HUES48 (cell line): Measurements from ENCODE around the gene TKT.
A peak's percentile ranks its signal among the peaks of the same experiment; 100 is the strongest.
"Not testable (repeated sequence)": the region's sequence is repeated elsewhere in the genome, so short reads cannot be mapped to it uniquely, and the experiment has no call there.

Source experiments
- H3K27ac ChIP-seq: one replicate; pipeline ENCODE4 v1.7.0; 2013; ENCODE audit warnings: low read depth, low read length, inconsistent platforms
- H3K27me3 ChIP-seq: 2 replicates; pipeline ENCODE4 v1.6.1; 2013; ENCODE audit warnings: mild to moderate bottlenecking, low read length; ENCODE audit not compliant: control insufficient read depth, insufficient read depth
- H3K36me3 ChIP-seq: 2 replicates; pipeline ENCODE4 v1.6.1; 2013; ENCODE audit warnings: low read length; ENCODE audit not compliant: control insufficient read depth, insufficient read depth
- H3K4me1 ChIP-seq: 2 replicates; pipeline ENCODE4 v1.6.1; 2013; ENCODE audit warnings: mild to moderate bottlenecking, low read length; ENCODE audit not compliant: control insufficient read depth, insufficient read depth
- H3K4me3 ChIP-seq: 2 replicates; pipeline ENCODE4 v1.5.1; 2013; ENCODE audit warnings: mild to moderate bottlenecking, low read depth, low read length
- H3K9ac ChIP-seq: 2 replicates; pipeline ENCODE4 v1.6.1; 2013; ENCODE audit warnings: mild to moderate bottlenecking, low read depth, low read length, moderate library complexity
- H3K9me3 ChIP-seq: 2 replicates; pipeline ENCODE4 v1.6.1; 2013; ENCODE audit warnings: low read length; ENCODE audit not compliant: control insufficient read depth, insufficient read depth

TKT gene

GRCh38 chr3:53255775-53256703 lies at the start of gene TKT:
TSS of gene TKT (minus strand) at chr3:53256022. CDS start at chr3:53255942, 80 bp downstream.
- peaks cover 3% of the 10 kb centered on the region; the same call in 1 of the 2 replicates for H3K27me3 ChIP-seq
- peak within 1 kb of the TSS; percentile 84 for H3K4me3 ChIP-seq
- peaks cover 13% of the 10 kb centered on the region for H3K36me3 ChIP-seq
- H3K4me1 ChIP-seq = peaks cover 45% of the 10 kb centered on the region
- peak within 1 kb of the TSS; percentile 91 for H3K27ac ChIP-seq
- peak within 1 kb of the TSS; percentile 87 for H3K9ac ChIP-seq
- no peaks in the 10 kb centered on the region for H3K9me3 ChIP-seq

- H3K4me3 ChIP-seq = no peak overlapping the region
- peaks cover 46% of the 10 kb centered on the region for H3K36me3 ChIP-seq
- no peaks in the 10 kb centered on the region for H3K9me3 ChIP-seq
- H3K27me3 ChIP-seq = no peaks in the 10 kb centered on the region
- H3K27ac ChIP-seq = no peak overlapping the region
- H3K9ac ChIP-seq = no peak overlapping the region
- H3K4me1 ChIP-seq = no peaks in the 10 kb centered on the region
These were observed 48.1 kb upstream of the TKT start for GRCh38 chr3:53303957-53304356.

- no peak overlapping the region for H3K4me3 ChIP-seq
- H3K4me1 ChIP-seq = no peaks in the 10 kb centered on the region
- H3K9me3 ChIP-seq = no peaks in the 10 kb centered on the region
- H3K27ac ChIP-seq = no peak overlapping the region
- H3K36me3 ChIP-seq = peaks cover 46% of the 10 kb centered on the region
- H3K9ac ChIP-seq = no peak overlapping the region
- H3K27me3 ChIP-seq = no peaks in the 10 kb centered on the region
These were observed 47.7 kb upstream of the TKT start for GRCh38 chr3:53303549-53303948.

- Histone ChIP-seq H3K9me3 (no peaks in the 10 kb centered on the region), H3K4me3 (no peak overlapping the region), H3K27me3 (no peaks in the 10 kb centered on the region), H3K4me1 (no peaks in the 10 kb centered on the region), H3K9ac (no peak overlapping the region), H3K27ac (no peak overlapping the region), H3K36me3 (peaks cover 40% of the 10 kb centered on the region)
These were observed 45.0 kb upstream of the TKT start for GRCh38 chr3:53300826-53301225.

GRCh38 chr3:53299611-53300023 lies 43.8 kb upstream of the TKT start:
- H3K27ac ChIP-seq, H3K9ac ChIP-seq, H3K9me3 ChIP-seq, H3K4me3 ChIP-seq, H3K4me1 ChIP-seq, H3K27me3 ChIP-seq: not testable (repeated sequence)
- H3K36me3 ChIP-seq = peaks cover 37% of the 10 kb centered on the region

GRCh38 chr3:53295410-53295809 lies 39.6 kb upstream of the TKT start:
- no peaks in the 10 kb centered on the region for H3K9me3 ChIP-seq
- H3K4me3 ChIP-seq = no peak overlapping the region
- H3K9ac ChIP-seq = no peak overlapping the region
- H3K27ac ChIP-seq = no peak overlapping the region
- no peaks in the 10 kb centered on the region for H3K27me3 ChIP-seq
- no peaks in the 10 kb centered on the region for H3K4me1 ChIP-seq
- H3K36me3 ChIP-seq = peaks cover 26% of the 10 kb centered on the region

- H3K36me3 ChIP-seq = peaks cover 26% of the 10 kb centered on the region
These were observed 38.0 kb upstream of the TKT start for GRCh38 chr3:53293867-53294266.

GRCh38 chr3:53288214-53288613 lies 32.4 kb upstream of the TKT start:
- Histone ChIP-seq H3K27ac (peak overlapping the region; percentile 96), H3K4me1 (peaks cover 32% of the 10 kb centered on the region), H3K4me3 (no peak overlapping the region), H3K9me3 (no peaks in the 10 kb centered on the region), H3K9ac (0 out of 2 replicates have a peak overlapping the region, but pooled peaks have one; percentile 9), H3K36me3 (peaks cover 53% of the 10 kb centered on the region), H3K27me3 (no peaks in the 10 kb centered on the region)

More at GRCh38 chr3:53293867-53294266, 38.0 kb upstream of the TKT start:
- Histone ChIP-seq H3K4me3 (no peak overlapping the region), H3K4me1 (no peaks in the 10 kb centered on the region), H3K9me3 (no peaks in the 10 kb centered on the region), H3K27me3 (no peaks in the 10 kb centered on the region), H3K9ac (no peak overlapping the region), H3K27ac (no peak overlapping the region)

GRCh38 chr3:53287131-53287629 lies 31.4 kb upstream of the TKT start:
- Histone ChIP-seq H3K36me3 (peaks cover 47% of the 10 kb centered on the region), H3K4me1 (peaks cover 32% of the 10 kb centered on the region)

GRCh38 chr3:53286727-53287126 lies 30.9 kb upstream of the TKT start:
- no peak overlapping the region for H3K9ac ChIP-seq
- H3K36me3 ChIP-seq = peaks cover 43% of the 10 kb centered on the region
- no peaks in the 10 kb centered on the region for H3K27me3 ChIP-seq
- H3K27ac ChIP-seq = peak overlapping the region; percentile 96
- peak overlapping the region; percentile 40 for H3K4me3 ChIP-seq
- H3K4me1 ChIP-seq = peaks cover 32% of the 10 kb centered on the region
- no peaks in the 10 kb centered on the region for H3K9me3 ChIP-seq

More at GRCh38 chr3:53287131-53287629, 31.4 kb upstream of the TKT start:
- peak overlapping the region; percentile 40; the same call in 1 of the 2 replicates for H3K4me3 ChIP-seq
- H3K9ac ChIP-seq = no peak overlapping the region
- peak overlapping the region; percentile 96 for H3K27ac ChIP-seq
- no peaks in the 10 kb centered on the region for H3K9me3 ChIP-seq
- no peaks in the 10 kb centered on the region for H3K27me3 ChIP-seq

- no peaks in the 10 kb centered on the region for H3K27me3 ChIP-seq
- no peak overlapping the region for H3K4me3 ChIP-seq
- peaks cover 26% of the 10 kb centered on the region for H3K36me3 ChIP-seq
- no peak overlapping the region for H3K9ac ChIP-seq
- peaks cover 27% of the 10 kb centered on the region for H3K4me1 ChIP-seq
- H3K27ac ChIP-seq = no peak overlapping the region
- H3K9me3 ChIP-seq = no peaks in the 10 kb centered on the region
These were observed 26.8 kb upstream of the TKT start for GRCh38 chr3:53282581-53282980.
